Nephron (organoid): Measurements from ENCODE around the gene GNAS.

Experiments used
- H3K27ac Mint-ChIP-seq, 3 experiments: 2 replicates each; pipeline ENCODE4 v1.8.0; 2020; ENCODE audit warnings: mixed read lengths in 3 of 3, mild to moderate bottlenecking in 2 of 3, moderate library complexity in 1 of 3
- H3K27me3 Mint-ChIP-seq: 2 replicates; pipeline ENCODE4 v1.8.0; 2021; ENCODE audit warnings: low read depth, mild to moderate bottlenecking, moderate library complexity, mixed read lengths
- H3K36me3 Mint-ChIP-seq: 2 replicates; pipeline ENCODE4 v1.8.0; 2020; ENCODE audit warnings: low read depth, mixed read lengths
- H3K4me1 Mint-ChIP-seq: 2 replicates; pipeline ENCODE4 v1.8.0; 2020; ENCODE audit warnings: mixed read lengths
- H3K4me3 Mint-ChIP-seq, 3 experiments: 2 replicates each; pipeline ENCODE4 v1.8.0; 2020; ENCODE audit warnings: mild to moderate bottlenecking in 3 of 3, mixed read lengths in 3 of 3, moderate library complexity in 2 of 3
- H3K9me3 Mint-ChIP-seq: 2 replicates; pipeline ENCODE4 v1.8.0; 2020; ENCODE audit warnings: mixed read lengths
- CTCF ChIP-seq, 3 experiments: fragments of 200-600 bp; sonication (generic); IDR thresholded peaks; one replicate each; pipeline ENCODE4 v1.5.0; 2021; ENCODE audit warnings: antibody characterized with exemption in 3 of 3; ENCODE audit not compliant: unreplicated experiment in 3 of 3

Gene GNAS

DNA sequence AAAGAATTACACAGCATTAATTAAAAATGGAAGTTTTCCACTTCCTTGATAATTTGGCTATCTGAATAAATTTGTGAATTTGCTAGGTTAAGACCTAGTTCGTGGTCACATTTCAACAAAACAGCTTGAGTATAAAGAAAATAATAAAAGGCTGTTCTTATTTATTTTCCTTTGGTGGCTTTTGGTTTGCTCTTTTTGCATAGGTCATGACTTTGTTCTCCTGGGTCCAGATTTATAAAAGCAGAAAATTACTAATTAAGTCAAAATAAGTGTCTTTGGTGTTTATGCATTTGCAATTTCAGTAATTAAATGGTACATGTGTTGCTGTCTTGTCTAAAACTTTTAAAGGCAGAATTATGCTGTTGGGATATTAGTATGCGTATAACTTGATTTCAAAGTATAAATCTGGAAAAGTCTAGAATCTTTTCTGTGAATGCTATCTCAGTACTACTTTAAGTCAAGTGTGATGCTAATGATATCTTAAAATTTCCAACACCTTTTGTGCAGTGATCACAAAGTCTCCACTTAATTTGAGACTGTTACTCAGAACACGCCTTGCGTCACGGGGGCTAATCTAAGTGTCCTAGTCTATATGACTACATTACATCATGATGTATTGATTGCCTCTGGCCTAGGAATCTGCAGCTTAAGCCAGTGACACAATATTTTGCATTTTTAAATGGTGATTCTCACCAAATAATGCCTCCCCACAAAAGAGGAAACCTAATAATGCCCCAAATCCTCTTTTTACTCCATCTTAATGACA lies 41.0 kb downstream of the GNAS start:
- H3K27me3 Mint-ChIP-seq = no peaks in the 10 kb centered on the region
- no peaks in the 10 kb centered on the region for H3K9me3 Mint-ChIP-seq
- peak overlapping the region; percentile 91 to 96 (median 91) for H3K27ac Mint-ChIP-seq

GRCh38 chr20:58894652-58895447 lies 42.3 kb downstream of the GNAS start:
- peak overlapping the region; percentile 97 to 99 (median 98) for H3K4me3 Mint-ChIP-seq
- TF ChIP-seq CTCF (IDR thresholded peaks at IDR 0.05; ENCODE audit: unreplicated experiment in 3 of 3) = no peak
- no peaks in the 10 kb centered on the region for H3K9me3 Mint-ChIP-seq
- H3K27me3 Mint-ChIP-seq = no peaks in the 10 kb centered on the region
- peaks cover 36% of the 10 kb centered on the region for H3K36me3 Mint-ChIP-seq
- H3K27ac Mint-ChIP-seq = peak overlapping the region; percentile 65 to 96 (median 91)
- peaks cover 70% of the 10 kb centered on the region for H3K4me1 Mint-ChIP-seq

More for the DNA sequence above, 41.0 kb downstream of the GNAS start:
- Mint-ChIP-seq H3K4me3 (peak overlapping the region; percentile 97 to 99 (median 98)), H3K4me1 (peaks cover 57% of the 10 kb centered on the region), H3K36me3 (peaks cover 26% of the 10 kb centered on the region)
- TF ChIP-seq CTCF (IDR thresholded peaks at IDR 0.05; ENCODE audit: unreplicated experiment in 3 of 3) = no peak

- peaks cover 42% of the 10 kb centered on the region for H3K36me3 Mint-ChIP-seq
- peaks cover 78% of the 10 kb centered on the region for H3K4me1 Mint-ChIP-seq
- no peaks in the 10 kb centered on the region for H3K27me3 Mint-ChIP-seq
- H3K9me3 Mint-ChIP-seq = no peaks in the 10 kb centered on the region
- peak overlapping the region; percentile 65 to 96 (median 91) for H3K27ac Mint-ChIP-seq
- TF ChIP-seq CTCF (IDR thresholded peaks at IDR 0.05; ENCODE audit: unreplicated experiment in 3 of 3) = no peak
- peak overlapping the region; percentile 97 to 99 (median 98) for H3K4me3 Mint-ChIP-seq
These were observed 43.1 kb downstream of the GNAS start for GRCh38 chr20:58895448-58896180.

GRCh38 chr20:58896820-58897219 lies 44.3 kb downstream of the GNAS start:
- H3K9me3 Mint-ChIP-seq = no peaks in the 10 kb centered on the region
- no peak for TF ChIP-seq CTCF (IDR thresholded peaks at IDR 0.05; ENCODE audit: unreplicated experiment in 3 of 3)
- H3K36me3 Mint-ChIP-seq = peaks cover 45% of the 10 kb centered on the region

DNA sequence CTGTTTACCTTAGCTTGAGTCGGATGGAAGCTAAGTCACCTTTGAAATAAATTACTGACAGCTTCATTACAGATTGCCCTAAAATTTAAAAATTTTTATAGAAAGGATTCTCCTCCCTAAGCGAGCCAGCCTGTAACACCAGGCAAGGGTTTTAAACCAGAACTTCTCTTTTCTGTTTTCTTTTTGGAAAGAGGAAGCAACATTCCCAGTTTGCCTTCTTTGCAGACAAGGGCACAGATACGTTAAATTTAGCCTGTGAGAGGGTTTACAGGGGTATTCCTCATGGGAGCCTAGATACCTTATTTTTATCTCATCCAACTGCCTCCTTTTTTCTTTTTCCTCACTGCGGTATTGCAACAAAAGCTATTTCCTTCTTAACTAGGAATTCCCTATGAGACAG lies 45.0 kb downstream of the GNAS start:
- no peaks in the 10 kb centered on the region for H3K27me3 Mint-ChIP-seq
- H3K9me3 Mint-ChIP-seq = no peaks in the 10 kb centered on the region
- peaks cover 95% of the 10 kb centered on the region for H3K4me1 Mint-ChIP-seq
- peak overlapping the region; percentile 49 to 83 (median 60) for H3K27ac Mint-ChIP-seq
- peaks cover 49% of the 10 kb centered on the region for H3K36me3 Mint-ChIP-seq
- H3K4me3 Mint-ChIP-seq = peak overlapping the region; percentile 31 to 58 (median 34)
- no peak for TF ChIP-seq CTCF (IDR thresholded peaks at IDR 0.05; ENCODE audit: unreplicated experiment in 3 of 3)

More at GRCh38 chr20:58896820-58897219, 44.3 kb downstream of the GNAS start:
- Mint-ChIP-seq H3K4me3 (peak overlapping the region; percentile 1 to 30 (median 2)), H3K27ac (peak overlapping the region in 2 of 3 experiments; percentile 49 to 96), H3K4me1 (peaks cover 90% of the 10 kb centered on the region), H3K27me3 (no peaks in the 10 kb centered on the region)
